Neutrophil (primary cell): ENCODE measurements around the gene EGLN3.
"Not testable (repeated sequence)": the region's sequence is repeated elsewhere in the genome, so short reads cannot be mapped to it uniquely, and the experiment has no call there.

ENCODE experiments used
- H3K27ac ChIP-seq: fragments of 200-600 bp; sonication (generic); 2 replicates; pipeline ENCODE4 v1.5.1; 2016; ENCODE audit warnings: mild to moderate bottlenecking, moderate library complexity
- H3K27me3 ChIP-seq: fragments of 200-600 bp; sonication (generic); 2 replicates; pipeline ENCODE4 v1.6.0; 2016; ENCODE audit warnings: mild to moderate bottlenecking
- H3K36me3 ChIP-seq: fragments of 200-600 bp; sonication (generic); 2 replicates; pipeline ENCODE4 v1.5.1; 2017
- H3K4me1 ChIP-seq, 2 experiments: fragments of 200-600 bp in 1 of 2; sonication (generic) in 1 of 2; 1 replicate in 1 of 2; 2 replicates in 1 of 2; pipeline versions ENCODE4 v1.5.1 to v1.6.1; 2013 to 2016; ENCODE audit warnings: low read depth in 1 of 2, low read length in 1 of 2, mild to moderate bottlenecking in 1 of 2, moderate library complexity in 1 of 2; ENCODE audit not compliant: control insufficient read depth in 1 of 2, insufficient read depth in 1 of 2
- H3K4me3 ChIP-seq, 2 experiments: fragments of 200-600 bp in 1 of 2; sonication (generic) in 1 of 2; 1 replicate in 1 of 2; 2 replicates in 1 of 2; pipeline ENCODE4 v1.5.1; 2013 to 2016; ENCODE audit warnings: low read depth in 1 of 2, low read length in 1 of 2, mild to moderate bottlenecking in 1 of 2, moderate library complexity in 1 of 2
- H3K9me3 ChIP-seq: fragments of 200-600 bp; sonication (generic); 2 replicates; pipeline ENCODE4 v1.5.1; 2016
- CTCF ChIP-seq: fragments of 200-600 bp; sonication (generic); IDR thresholded peaks from 2 replicates; pipeline ENCODE4 v1.5.1; 2016; ENCODE audit warnings: antibody characterized with exemption

The EGLN3 gene

GRCh38 chr14:33967138-33967537, 16.3 kb upstream of the EGLN3 start:
- Histone ChIP-seq H3K27me3 (peaks cover 15% of the 10 kb centered on the region), H3K27ac (no peak overlapping the region), H3K36me3 (no peaks in the 10 kb centered on the region), H3K9me3 (no peaks in the 10 kb centered on the region), H3K4me3 (no peak overlapping the region), H3K4me1 (no peaks in the 10 kb centered on the region)
- TF ChIP-seq CTCF, result no peak

- Histone ChIP-seq H3K36me3 (no peaks in the 10 kb centered on the region), H3K9me3 (no peaks in the 10 kb centered on the region), H3K27me3 (peaks cover 15% of the 10 kb centered on the region), H3K27ac (no peak overlapping the region), H3K4me3 (no peak overlapping the region), H3K4me1 (no peaks in the 10 kb centered on the region)
- TF ChIP-seq CTCF, result no peak
Measured at GRCh38 chr14:33966276-33966675, 15.4 kb upstream of the EGLN3 start.

GRCh38 chr14:33964599-33965317, 13.9 kb upstream of the EGLN3 start:
- H3K4me1 ChIP-seq, result no peaks in the 10 kb centered on the region
- peaks cover 27% of the 10 kb centered on the region for H3K27me3 ChIP-seq
- no peak overlapping the region for H3K27ac ChIP-seq
- no peaks in the 10 kb centered on the region for H3K36me3 ChIP-seq
- no peaks in the 10 kb centered on the region for H3K9me3 ChIP-seq
- no peak for TF ChIP-seq CTCF
- H3K4me3 ChIP-seq, result no peak overlapping the region

- peaks cover 30% of the 10 kb centered on the region for H3K27me3 ChIP-seq
- no peak for TF ChIP-seq CTCF
- no peaks in the 10 kb centered on the region for H3K36me3 ChIP-seq
- H3K4me3 ChIP-seq, result no peak overlapping the region
- H3K27ac ChIP-seq, result no peak overlapping the region
- H3K4me1 ChIP-seq, result no peaks in the 10 kb centered on the region
- H3K9me3 ChIP-seq, result no peaks in the 10 kb centered on the region
Measured at GRCh38 chr14:33963892-33964291, 13.0 kb upstream of the EGLN3 start.

- H3K4me1 ChIP-seq, H3K9me3 ChIP-seq, H3K27ac ChIP-seq, H3K36me3 ChIP-seq, H3K4me3 ChIP-seq: not testable (repeated sequence)
- peaks cover 28% of the 10 kb centered on the region for H3K27me3 ChIP-seq
Measured at GRCh38 chr14:33962466-33962865, 11.6 kb upstream of the EGLN3 start.

GRCh38 chr14:33962016-33962415, 11.1 kb upstream of the EGLN3 start:
- no peaks in the 10 kb centered on the region for H3K4me1 ChIP-seq
- peaks cover 28% of the 10 kb centered on the region for H3K27me3 ChIP-seq
- no peak overlapping the region for H3K27ac ChIP-seq
- no peak for TF ChIP-seq CTCF
- no peaks in the 10 kb centered on the region for H3K36me3 ChIP-seq
- H3K4me3 ChIP-seq, result no peak overlapping the region
- H3K9me3 ChIP-seq, result no peaks in the 10 kb centered on the region
